ENCODE measurements around the gene GRIK4.

- TF ChIP-seq GATA3 (IDR thresholded peaks at IDR 0.05; ENCODE audit: low read depth, low read length) (no peak), GATA2 (IDR thresholded peaks at IDR 0.05; ENCODE audit: low read depth, low read length) (no peak)
Observed at GRCh38 chr11:120520091-120520822, 8.7 kb downstream of the GRIK4 start.
